GM03348 (cell line): Measurements from ENCODE around the gene RFPL1.
A peak's percentile ranks its signal among the peaks of the same experiment; 100 is the strongest.
"Not testable (repeated sequence)": the region's sequence is repeated elsewhere in the genome, so short reads cannot be mapped to it uniquely, and the experiment has no call there.

Source experiments
- DNase-seq: peaks from one replicate; pipeline ENCODE4 v3.0.0; 2012; ENCODE audit warnings: low spot score

Gene RFPL1

GRCh38 chr22:29438283-29438682 is at the start of gene RFPL1:
TSS of gene RFPL1 (plus strand) at chr22:29438583.
- not testable (repeated sequence) for DNase-seq

DNA sequence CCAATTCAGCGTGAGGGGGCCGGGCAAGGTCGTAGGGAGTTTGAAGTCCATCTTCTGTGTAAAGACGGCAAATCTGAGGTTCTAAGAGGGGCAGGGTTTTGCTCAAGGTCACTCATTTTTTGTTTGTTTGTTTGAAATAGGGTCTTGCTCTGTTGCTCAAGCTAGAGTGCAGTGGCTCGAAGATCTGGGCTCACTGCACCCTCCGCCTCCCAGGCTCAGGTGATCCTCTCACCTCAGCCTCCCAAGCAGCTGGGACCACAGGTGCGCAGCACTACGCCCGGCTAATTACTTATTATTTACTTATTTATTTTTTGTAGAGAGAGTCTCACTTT is 49.7 kb upstream of the RFPL1 start:
- no peak for DNase-seq

DNA sequence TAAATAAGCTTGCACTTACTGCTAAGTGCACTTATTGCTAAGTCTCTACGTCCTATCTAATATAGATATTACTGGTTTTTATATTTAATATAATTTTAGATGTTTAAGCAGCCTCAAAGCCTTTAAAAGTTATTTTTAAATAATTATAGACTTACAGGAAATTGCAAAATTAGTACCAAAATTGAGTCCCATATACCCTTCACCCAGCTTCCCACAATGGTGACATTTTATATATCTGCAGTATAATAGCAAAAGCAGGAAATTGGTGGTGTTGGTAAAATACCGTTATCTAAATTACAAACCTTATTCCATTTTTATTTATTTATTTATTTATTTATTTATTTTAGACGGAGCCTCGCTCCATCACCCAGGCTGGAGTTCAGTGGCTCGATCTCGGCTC is 48.1 kb upstream of the RFPL1 start:
- no peak for DNase-seq

DNA sequence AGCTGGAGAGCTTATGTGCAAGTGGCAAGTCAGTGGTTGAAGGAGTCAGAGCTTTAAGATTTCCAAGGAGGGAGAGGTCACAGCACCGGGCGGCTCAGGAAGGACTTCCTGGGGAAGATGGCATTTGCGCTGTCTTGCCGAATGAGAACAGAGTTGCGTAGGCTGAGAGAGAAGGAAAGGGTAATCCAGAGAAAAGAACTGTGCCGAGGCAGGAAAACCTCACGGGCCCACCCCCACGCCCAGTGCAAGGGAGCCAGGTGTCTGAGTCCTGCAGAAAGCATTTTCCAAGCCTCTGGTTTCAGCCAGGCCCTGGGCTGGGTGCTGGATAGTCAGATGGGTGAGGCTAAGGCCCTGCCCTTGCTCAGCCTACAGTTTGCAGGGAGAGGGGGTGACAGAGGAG is 46.8 kb upstream of the RFPL1 start:
- DNase-seq, result no peak

DNA sequence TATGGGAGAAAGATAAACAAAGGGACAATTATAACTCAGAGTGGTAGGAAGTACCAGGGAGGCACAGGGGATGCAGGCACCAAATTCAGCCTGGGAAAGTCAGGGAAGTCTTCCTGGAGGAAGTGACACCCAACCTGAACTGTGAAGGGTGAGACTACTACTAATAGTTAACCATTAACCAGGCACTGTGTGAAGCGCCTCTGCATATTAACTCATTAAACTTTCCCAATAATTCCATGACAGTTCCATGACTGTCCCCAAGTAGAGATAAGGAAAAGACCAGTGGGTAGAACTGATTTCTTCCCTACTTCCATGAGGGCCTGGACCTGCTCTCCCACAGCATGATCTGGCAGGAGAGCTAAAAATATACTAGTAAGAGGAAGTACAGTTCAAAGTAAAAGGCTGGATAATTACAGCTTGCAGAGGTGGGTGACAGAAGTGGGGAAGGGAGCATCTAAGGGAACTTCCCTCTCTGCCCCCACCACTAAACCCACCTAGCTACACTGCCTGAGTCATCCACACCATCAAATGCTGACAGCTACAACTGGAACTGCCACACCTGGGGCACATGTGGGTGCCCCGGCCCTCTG is 45.3 kb upstream of the RFPL1 start:
- DNase-seq, result no peak

- peak; percentile 82 for DNase-seq
Measured at GRCh38 chr22:29394931-29395581, 43.3 kb upstream of the RFPL1 start.

DNA sequence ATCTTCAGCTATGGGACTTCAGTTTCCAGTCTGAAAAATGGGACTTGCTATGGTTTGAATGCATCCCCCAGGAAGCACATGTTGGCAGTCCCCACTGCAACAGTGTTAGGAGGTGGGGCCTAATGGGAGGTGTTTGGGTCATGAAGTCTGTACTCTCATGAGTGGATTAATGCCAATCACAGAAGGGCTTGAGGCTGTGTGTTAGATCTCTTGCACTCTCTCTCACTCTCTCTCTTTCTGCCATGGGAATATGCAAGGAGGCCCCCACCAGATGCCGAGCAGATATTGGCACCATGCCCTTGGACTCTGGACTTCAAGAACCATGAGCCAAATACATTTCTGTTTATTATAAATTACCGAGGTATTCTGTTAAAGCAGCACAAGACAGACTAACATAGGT is 42.3 kb upstream of the RFPL1 start:
- DNase-seq, result no peak

GRCh38 chr22:29397791-29398190 is 40.6 kb upstream of the RFPL1 start:
- DNase-seq, result no peak

- no peak for DNase-seq
Measured at GRCh38 chr22:29400576-29400975, 37.8 kb upstream of the RFPL1 start.

GRCh38 chr22:29401538-29401937 is 36.8 kb upstream of the RFPL1 start:
- not testable (repeated sequence) for DNase-seq

DNA sequence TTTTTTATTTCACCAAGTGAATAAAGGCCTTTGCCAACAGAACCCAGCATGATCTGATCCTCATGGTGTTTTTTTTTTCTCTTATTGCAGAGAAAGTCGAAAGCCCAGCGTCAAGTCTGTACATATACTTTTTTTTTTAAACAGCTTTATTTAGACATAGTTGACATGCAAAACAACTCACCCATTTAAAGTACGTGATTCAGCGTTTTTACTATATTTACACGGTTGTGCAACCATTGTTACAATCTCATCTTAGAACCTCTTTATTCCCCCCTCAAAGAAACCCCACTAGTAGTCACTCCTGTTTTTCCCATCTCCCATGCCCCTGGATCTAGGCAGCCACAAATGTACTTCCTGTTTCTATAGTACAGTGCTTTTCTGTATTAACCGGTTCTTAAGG is 29.4 kb upstream of the RFPL1 start:
- DNase-seq, result no peak

GRCh38 chr22:29411569-29412211 is 26.7 kb upstream of the RFPL1 start:
- DNase-seq, result not testable (repeated sequence)

- not testable (repeated sequence) for DNase-seq
Measured at GRCh38 chr22:29412772-29413171, 25.6 kb upstream of the RFPL1 start.

DNA sequence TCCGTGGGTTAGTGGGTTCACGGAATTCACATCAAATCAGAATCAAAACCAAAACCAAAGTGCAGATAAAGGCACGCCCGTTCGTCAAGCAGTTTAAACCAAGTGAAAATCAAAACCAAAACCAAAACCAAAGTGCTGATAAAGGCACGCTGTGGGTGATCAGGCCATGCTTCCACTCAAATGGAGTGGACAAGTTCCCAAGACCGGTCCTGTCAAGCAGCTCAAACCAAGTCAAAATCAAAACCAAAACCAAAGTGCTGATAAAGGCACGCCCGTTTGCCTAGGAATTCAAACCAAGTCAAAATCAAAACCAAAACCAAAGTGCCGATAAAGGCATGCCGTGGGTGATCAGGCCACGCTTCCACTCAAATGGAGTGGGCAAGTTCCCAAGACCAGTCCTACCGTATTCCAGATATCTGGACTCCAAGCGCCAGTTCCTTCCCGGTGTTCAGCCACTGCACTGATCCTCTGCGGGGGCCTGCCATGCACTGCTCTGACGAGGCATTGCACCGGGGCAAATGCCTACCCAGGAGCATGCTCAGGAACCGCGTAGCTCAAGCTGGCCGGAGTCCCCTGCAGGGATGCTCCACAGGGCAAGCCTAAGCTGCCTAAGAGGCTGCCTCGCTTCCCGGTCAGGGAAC is 23.3 kb upstream of the RFPL1 start:
- not testable (repeated sequence) for DNase-seq

DNA sequence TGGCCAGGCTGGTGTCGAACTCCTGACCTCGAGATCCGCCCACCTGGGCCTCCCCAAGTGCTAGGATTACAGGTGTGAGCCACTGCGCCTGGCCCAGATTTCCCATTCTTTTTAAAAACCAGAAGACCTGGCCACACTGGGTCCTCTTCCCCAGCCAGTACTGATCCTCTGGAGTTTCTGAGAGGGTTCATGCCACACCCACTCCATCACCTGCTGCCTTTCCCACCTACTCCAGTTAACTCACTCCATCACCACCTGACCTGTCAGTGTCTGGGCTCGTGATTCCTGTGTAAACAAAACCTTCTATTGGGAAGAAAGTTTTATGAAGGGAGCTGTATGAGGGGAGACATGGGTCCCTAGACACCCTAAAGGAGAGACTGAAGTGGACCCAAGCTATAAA is 19.7 kb upstream of the RFPL1 start:
- not testable (repeated sequence) for DNase-seq

GRCh38 chr22:29426476-29426875 is 11.9 kb upstream of the RFPL1 start:
- no peak for DNase-seq

DNA sequence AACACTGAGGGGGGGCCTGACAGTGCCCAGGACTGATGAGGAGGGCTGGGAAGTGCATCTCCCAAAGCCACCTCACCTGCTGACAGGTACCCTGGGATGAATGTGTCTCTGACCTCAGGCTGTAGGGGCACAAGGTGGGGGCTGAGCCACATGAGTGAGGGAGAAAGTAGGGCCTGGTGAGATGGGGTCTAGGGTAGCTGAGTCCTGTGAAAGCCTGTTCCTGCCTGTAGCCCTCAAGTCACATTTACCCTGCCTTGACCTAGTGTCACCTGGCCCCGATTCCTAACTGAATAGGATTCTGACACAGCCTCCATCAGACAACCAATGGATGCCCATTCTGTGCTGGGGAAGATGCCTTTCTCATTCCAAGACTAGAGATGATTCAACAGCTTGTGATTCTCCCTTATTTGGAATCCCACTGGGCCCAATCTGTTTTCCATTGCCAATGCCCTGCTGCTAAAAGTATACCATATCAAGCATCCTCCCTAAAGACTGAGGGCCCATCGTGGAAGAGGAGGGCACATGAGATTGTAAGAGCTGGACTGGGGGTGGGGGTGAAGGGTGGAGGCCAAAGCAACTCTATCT is 11.1 kb upstream of the RFPL1 start:
- DNase-seq, result peak; percentile 26

GRCh38 chr22:29431986-29432385 is 6.4 kb upstream of the RFPL1 start:
- no peak for DNase-seq

DNA sequence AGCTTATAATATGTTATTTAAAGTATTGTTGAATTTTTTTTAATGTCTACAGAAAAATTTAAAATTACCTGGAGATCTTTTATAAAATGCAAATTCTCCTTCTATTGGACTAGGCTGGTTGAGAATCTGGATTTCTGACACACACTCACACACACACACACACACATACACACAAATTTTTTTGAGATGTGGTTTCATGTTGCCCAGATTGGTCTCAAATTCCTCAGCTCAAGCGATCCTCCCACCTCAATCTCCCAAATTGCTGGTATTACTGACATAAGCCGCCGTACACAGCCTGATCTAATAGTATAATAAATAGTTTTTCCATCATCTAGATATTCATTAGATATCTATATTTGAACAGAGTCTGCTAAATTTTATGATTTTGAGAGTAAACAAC is 4.5 kb upstream of the RFPL1 start:
- no peak for DNase-seq

- DNase-seq, result no peak
Measured at GRCh38 chr22:29434288-29434687, 4.1 kb upstream of the RFPL1 start.

DNA sequence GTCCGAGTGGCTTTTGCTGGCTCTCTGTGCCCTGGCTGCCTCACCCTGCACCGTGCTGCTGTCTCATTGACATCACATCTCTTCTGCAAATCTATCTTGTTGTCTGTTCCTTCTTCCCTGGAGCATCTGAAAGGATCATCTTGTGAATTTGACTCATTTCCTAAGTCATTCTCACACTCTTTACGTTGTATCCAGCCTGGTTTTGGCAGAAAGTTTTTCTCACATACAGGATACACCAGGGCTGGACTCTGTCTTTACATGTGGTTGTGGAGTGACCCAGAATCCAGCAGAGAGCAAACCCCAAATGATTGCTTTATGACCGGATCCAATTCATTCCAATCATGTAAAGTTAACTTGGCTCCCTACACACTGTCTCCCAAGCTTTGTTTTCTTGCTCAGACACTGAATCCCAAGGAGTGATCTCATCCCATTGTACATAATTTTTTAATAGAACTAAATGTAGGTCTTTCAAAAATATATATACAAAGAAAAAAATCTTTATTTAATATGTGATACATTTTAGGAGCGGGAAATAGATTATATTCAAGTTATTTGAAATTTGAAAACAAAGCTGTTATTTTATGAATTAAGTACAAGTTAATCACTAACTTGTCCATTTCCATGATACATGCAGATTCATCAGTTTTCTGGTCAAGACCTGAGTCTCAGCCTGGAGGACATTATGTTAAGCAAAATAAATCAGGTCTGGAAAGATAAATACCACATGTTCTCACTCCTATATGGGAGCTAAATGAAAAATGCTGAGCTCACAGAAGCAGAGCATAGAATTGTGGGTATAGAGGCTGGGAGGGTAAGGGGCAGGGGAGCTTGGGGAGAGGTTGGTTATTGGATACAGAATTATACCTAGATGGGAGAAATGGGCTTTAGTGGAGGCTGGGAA is 2.9 kb upstream of the RFPL1 start:
- DNase-seq, result no peak

DNA sequence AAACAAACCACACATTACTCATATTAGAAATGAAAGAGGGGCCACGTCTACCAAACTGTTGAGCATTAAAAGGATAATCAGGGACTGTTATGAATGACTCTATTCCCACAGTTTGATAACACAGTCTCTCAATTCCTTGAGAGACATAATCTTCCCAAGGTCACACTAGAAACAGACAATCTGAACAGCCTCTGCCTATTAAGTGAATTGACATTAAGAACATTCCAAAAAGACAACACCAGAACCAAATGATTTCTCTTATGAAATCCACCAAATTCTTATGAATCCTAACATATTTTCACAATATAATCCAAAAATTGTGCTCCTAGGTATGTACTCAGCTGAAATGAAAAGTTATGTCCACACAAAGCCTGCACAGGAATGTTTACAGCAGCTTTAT is 4.6 kb downstream of the RFPL1 start:
- no peak for DNase-seq
